Mucosa of rectum (tissue), 2 donors: Measurements from ENCODE around the gene SEC22A.

ENCODE experiments used
- H3K27ac ChIP-seq, 2 donors: one replicate each; pipeline ENCODE4 v1.7.0; 2013; ENCODE audit warnings: inconsistent platforms in 2 of 2, low read depth in 2 of 2, low read length in 2 of 2
- H3K27me3 ChIP-seq, 2 donors: one replicate each; pipeline ENCODE4 v1.7.0; 2013; ENCODE audit warnings: low read length in 2 of 2; ENCODE audit not compliant: control insufficient read depth in 2 of 2, insufficient read depth in 2 of 2
- H3K36me3 ChIP-seq, 2 donors: one replicate each; pipeline ENCODE4 v1.7.0; 2013; ENCODE audit warnings: low read length in 2 of 2; ENCODE audit not compliant: control insufficient read depth in 2 of 2, insufficient read depth in 2 of 2
- H3K4me1 ChIP-seq, 2 donors: one replicate each; pipeline ENCODE4 v1.7.0; 2013; ENCODE audit warnings: low read length in 2 of 2, mild to moderate bottlenecking in 1 of 2; ENCODE audit not compliant: control insufficient read depth in 2 of 2, insufficient read depth in 2 of 2
- H3K4me3 ChIP-seq, 2 donors: one replicate each; pipeline ENCODE4 v1.7.0; 2013; ENCODE audit warnings: low read length in 2 of 2
- H3K9ac ChIP-seq, 2 donors: one replicate each; pipeline ENCODE4 v1.7.0; 2013; ENCODE audit warnings: low read length in 2 of 2, low read depth in 1 of 2, mild to moderate bottlenecking in 1 of 2
- H3K9me3 ChIP-seq, 2 donors: one replicate each; pipeline ENCODE4 v1.7.0; 2013; ENCODE audit warnings: low read length in 2 of 2; ENCODE audit not compliant: control insufficient read depth in 2 of 2
- donor health status: healthy.
- donor health status: Normal muscosa, but diverticular disease.

SEC22A gene

GRCh38 chr3:123158330-123158729 lies 43.4 kb upstream of the SEC22A start:
- Histone ChIP-seq H3K4me3 (no peak overlapping the region), H3K36me3 (peaks cover 31 to 59% of the 10 kb centered on the region in 2 donors), H3K27ac (peak overlapping the region in 1 of 2 donors; percentile 54), H3K9me3 (no peaks in the 10 kb centered on the region), H3K4me1 (peaks cover 0 to 20% of the 10 kb centered on the region in 2 donors), H3K27me3 (no peaks in the 10 kb centered on the region), H3K9ac (no peak overlapping the region)

- no peak overlapping the region for H3K9ac ChIP-seq
- no peaks in the 10 kb centered on the region for H3K9me3 ChIP-seq
- H3K4me3 ChIP-seq = no peak overlapping the region
- peaks cover 0 to 20% of the 10 kb centered on the region in 2 donors for H3K4me1 ChIP-seq
- peaks cover 34 to 60% of the 10 kb centered on the region in 2 donors for H3K36me3 ChIP-seq
- no peaks in the 10 kb centered on the region for H3K27me3 ChIP-seq
- H3K27ac ChIP-seq = no peak overlapping the region
These were observed 42.8 kb upstream of the SEC22A start for GRCh38 chr3:123158899-123159390.

- Histone ChIP-seq H3K27me3 (no peaks in the 10 kb centered on the region), H3K27ac (no peak overlapping the region), H3K4me1 (peaks cover 0 to 20% of the 10 kb centered on the region in 2 donors), H3K9ac (no peak overlapping the region), H3K4me3 (no peak overlapping the region), H3K36me3 (peaks cover 43 to 62% of the 10 kb centered on the region in 2 donors), H3K9me3 (peaks cover 0 to under 1% of the 10 kb centered on the region in 2 donors)
These were observed 41.7 kb upstream of the SEC22A start for GRCh38 chr3:123159926-123160635.

- Histone ChIP-seq H3K9me3 (peaks cover 0 to 2% of the 10 kb centered on the region in 2 donors), H3K9ac (no peak overlapping the region), H3K27me3 (no peaks in the 10 kb centered on the region), H3K4me3 (no peak overlapping the region), H3K27ac (no peak overlapping the region), H3K4me1 (peaks cover 0 to 13% of the 10 kb centered on the region in 2 donors), H3K36me3 (peaks cover 43 to 56% of the 10 kb centered on the region in 2 donors)
These were observed 40.6 kb upstream of the SEC22A start for GRCh38 chr3:123161167-123161566.

- Histone ChIP-seq H3K9ac (no peak overlapping the region), H3K4me3 (no peak overlapping the region), H3K9me3 (peaks cover 0 to 2% of the 10 kb centered on the region in 2 donors), H3K4me1 (peaks cover 0 to 7% of the 10 kb centered on the region in 2 donors), H3K36me3 (peaks cover 41 to 52% of the 10 kb centered on the region in 2 donors), H3K27ac (no peak overlapping the region), H3K27me3 (no peaks in the 10 kb centered on the region)
These were observed 38.6 kb upstream of the SEC22A start for GRCh38 chr3:123163141-123163540.

- H3K4me3 ChIP-seq = no peak overlapping the region
- peaks cover 36 to 43% of the 10 kb centered on the region in 2 donors for H3K36me3 ChIP-seq
- H3K9me3 ChIP-seq = peaks cover 0 to 2% of the 10 kb centered on the region in 2 donors
- H3K9ac ChIP-seq = no peak overlapping the region
- H3K27me3 ChIP-seq = no peaks in the 10 kb centered on the region
- no peaks in the 10 kb centered on the region for H3K4me1 ChIP-seq
- H3K27ac ChIP-seq = no peak overlapping the region
These were observed 36.6 kb upstream of the SEC22A start for GRCh38 chr3:123165163-123165562.

GRCh38 chr3:123167686-123168085 lies 34.1 kb upstream of the SEC22A start:
- H3K4me3 ChIP-seq = no peak overlapping the region
- peaks cover 0 to 2% of the 10 kb centered on the region in 2 donors for H3K9me3 ChIP-seq

GRCh38 chr3:123168122-123168521 lies 33.6 kb upstream of the SEC22A start:
- Histone ChIP-seq H3K36me3 (peaks cover 22% of the 10 kb centered on the region in 2 donors), H3K27ac (no peak overlapping the region), H3K9ac (no peak overlapping the region), H3K4me3 (no peak overlapping the region), H3K27me3 (no peaks in the 10 kb centered on the region), H3K9me3 (peaks cover 0 to 2% of the 10 kb centered on the region in 2 donors), H3K4me1 (no peaks in the 10 kb centered on the region)

More at GRCh38 chr3:123167686-123168085, 34.1 kb upstream of the SEC22A start:
- Histone ChIP-seq H3K27me3 (no peaks in the 10 kb centered on the region), H3K36me3 (peaks cover 22 to 26% of the 10 kb centered on the region in 2 donors), H3K27ac (no peak overlapping the region), H3K9ac (no peak overlapping the region), H3K4me1 (no peaks in the 10 kb centered on the region)

- Histone ChIP-seq H3K4me3 (no peak overlapping the region), H3K36me3 (peaks cover 18 to 20% of the 10 kb centered on the region in 2 donors), H3K27me3 (no peaks in the 10 kb centered on the region), H3K9ac (no peak overlapping the region), H3K4me1 (no peaks in the 10 kb centered on the region), H3K27ac (no peak overlapping the region), H3K9me3 (peaks cover 0 to 2% of the 10 kb centered on the region in 2 donors)
These were observed 33.1 kb upstream of the SEC22A start for GRCh38 chr3:123168605-123169004.

- peaks cover 0 to 2% of the 10 kb centered on the region in 2 donors for H3K9me3 ChIP-seq
- no peak overlapping the region for H3K9ac ChIP-seq
- no peaks in the 10 kb centered on the region for H3K4me1 ChIP-seq
- H3K27me3 ChIP-seq = no peaks in the 10 kb centered on the region
- H3K36me3 ChIP-seq = peaks cover 11 to 12% of the 10 kb centered on the region in 2 donors
- H3K4me3 ChIP-seq = no peak overlapping the region
- H3K27ac ChIP-seq = no peak overlapping the region
These were observed 32.2 kb upstream of the SEC22A start for GRCh38 chr3:123169492-123169929.
